ENCODE data around the gene RPRD2. TPM values are rescaled to one million over a fixed set of nuclear protein-coding genes. Genes with fewer than 3 reads are reported as not detected.

The RPRD2 gene
- total RNA-seq, 1 donor from 2014 or later, result 12.5 TPM

DNA sequence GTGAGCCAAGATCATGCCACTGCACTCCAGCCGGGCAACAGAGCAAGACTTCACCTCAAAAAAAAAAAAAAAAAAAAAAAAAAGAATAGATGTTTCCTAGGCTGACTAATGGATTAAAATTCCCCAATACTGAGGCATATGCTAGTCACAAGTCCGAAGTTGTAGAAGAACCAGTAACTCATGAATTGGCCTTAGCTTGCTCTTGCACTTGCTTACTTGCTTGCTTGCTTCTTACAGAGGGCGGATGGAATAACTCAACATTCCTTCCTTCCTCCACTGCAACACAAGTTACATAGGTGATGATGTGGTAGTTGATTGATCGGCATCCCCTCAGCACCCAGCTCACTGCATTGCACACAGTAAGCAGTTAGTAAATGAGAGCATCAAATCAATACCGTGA is 120.5 kb downstream of the RPRD2 start:
- H3K27me3 ChIP-seq (ENCODE audit: control insufficient read depth, insufficient read depth, low read length), result no peaks in the 10 kb centered on the region
- no peak overlapping the region for H3K4me3 ChIP-seq (ENCODE audit: low read depth, low read length)
- no peak for DNase-seq (ENCODE audit: low read depth)
- H3K36me3 ChIP-seq (ENCODE audit: control insufficient read depth, insufficient read depth, low read length), result no peaks in the 10 kb centered on the region
- TF ChIP-seq, protein P1, sequence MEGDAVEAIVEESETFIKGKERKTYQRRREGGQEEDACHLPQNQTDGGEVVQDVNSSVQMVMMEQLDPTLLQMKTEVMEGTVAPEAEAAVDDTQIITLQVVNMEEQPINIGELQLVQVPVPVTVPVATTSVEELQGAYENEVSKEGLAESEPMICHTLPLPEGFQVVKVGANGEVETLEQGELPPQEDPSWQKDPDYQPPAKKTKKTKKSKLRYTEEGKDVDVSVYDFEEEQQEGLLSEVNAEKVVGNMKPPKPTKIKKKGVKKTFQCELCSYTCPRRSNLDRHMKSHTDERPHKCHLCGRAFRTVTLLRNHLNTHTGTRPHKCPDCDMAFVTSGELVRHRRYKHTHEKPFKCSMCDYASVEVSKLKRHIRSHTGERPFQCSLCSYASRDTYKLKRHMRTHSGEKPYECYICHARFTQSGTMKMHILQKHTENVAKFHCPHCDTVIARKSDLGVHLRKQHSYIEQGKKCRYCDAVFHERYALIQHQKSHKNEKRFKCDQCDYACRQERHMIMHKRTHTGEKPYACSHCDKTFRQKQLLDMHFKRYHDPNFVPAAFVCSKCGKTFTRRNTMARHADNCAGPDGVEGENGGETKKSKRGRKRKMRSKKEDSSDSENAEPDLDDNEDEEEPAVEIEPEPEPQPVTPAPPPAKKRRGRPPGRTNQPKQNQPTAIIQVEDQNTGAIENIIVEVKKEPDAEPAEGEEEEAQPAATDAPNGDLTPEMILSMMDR (IDR thresholded peaks at IDR 0.05; ENCODE audit: insufficient read depth, low read length, poor library complexity, severe bottlenecking), result no peak

GRCh38 chr1:150484861-150485260 is 120.9 kb downstream of the RPRD2 start:
- H3K4me3 ChIP-seq (ENCODE audit: low read depth, low read length), result no peak overlapping the region
- H3K36me3 ChIP-seq (ENCODE audit: control insufficient read depth, insufficient read depth, low read length), result no peaks in the 10 kb centered on the region
- H3K27me3 ChIP-seq (ENCODE audit: control insufficient read depth, insufficient read depth, low read length), result no peaks in the 10 kb centered on the region
- no peak for DNase-seq (ENCODE audit: low read depth)
- TF ChIP-seq, protein P1 (IDR thresholded peaks at IDR 0.05; ENCODE audit: insufficient read depth, low read length, poor library complexity, severe bottlenecking), result peak; percentile 29

- H3K4me3 ChIP-seq (ENCODE audit: low read depth, low read length), result peak within 1 kb of the TSS; percentile 57
Measured at GRCh38 chr1:150486966-150487762, 123.2 kb downstream of the RPRD2 start, which contains the start of gene TARS2. Gene TARS2 (plus strand): TSS chr1:150487419. CDS start chr1:150487451, 32 bp downstream.

DNA sequence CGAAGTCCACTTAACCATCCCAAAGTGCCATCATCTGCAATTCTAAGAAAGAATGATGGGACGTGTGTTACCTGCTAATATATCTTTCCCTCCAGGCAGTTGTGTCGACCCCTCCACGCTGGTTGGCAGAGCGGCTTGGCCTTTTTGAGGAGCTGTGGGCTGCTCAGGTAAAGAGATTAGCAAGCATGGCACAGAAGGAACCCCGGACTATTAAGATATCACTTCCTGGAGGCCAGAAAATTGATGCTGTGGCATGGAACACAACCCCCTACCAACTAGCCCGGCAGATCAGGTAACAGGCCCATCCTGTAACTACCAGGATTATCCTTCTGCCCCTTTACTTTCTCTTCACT is 123.8 kb downstream of the RPRD2 start:
- Histone ChIP-seq H3K36me3 (ENCODE audit: control insufficient read depth, insufficient read depth, low read length) (no peaks in the 10 kb centered on the region), H3K27me3 (ENCODE audit: control insufficient read depth, insufficient read depth, low read length) (no peaks in the 10 kb centered on the region), H3K4me3 (ENCODE audit: low read depth, low read length) (peak overlapping the region; percentile 57)
- TF ChIP-seq, protein P1 (IDR thresholded peaks at IDR 0.05; ENCODE audit: insufficient read depth, low read length, poor library complexity, severe bottlenecking), result no peak
- DNase-seq (ENCODE audit: low read depth), result no peak

More at GRCh38 chr1:150486966-150487762, 123.2 kb downstream of the RPRD2 start, which contains the start of gene TARS2:
- H3K36me3 ChIP-seq (ENCODE audit: control insufficient read depth, insufficient read depth, low read length), result no peaks in the 10 kb centered on the region
- no peaks in the 10 kb centered on the region for H3K27me3 ChIP-seq (ENCODE audit: control insufficient read depth, insufficient read depth, low read length)
- peak; percentile 91 for DNase-seq (ENCODE audit: low read depth)
- TF ChIP-seq, protein P1 (IDR thresholded peaks at IDR 0.05; ENCODE audit: insufficient read depth, low read length, poor library complexity, severe bottlenecking), result no peak

DNA sequence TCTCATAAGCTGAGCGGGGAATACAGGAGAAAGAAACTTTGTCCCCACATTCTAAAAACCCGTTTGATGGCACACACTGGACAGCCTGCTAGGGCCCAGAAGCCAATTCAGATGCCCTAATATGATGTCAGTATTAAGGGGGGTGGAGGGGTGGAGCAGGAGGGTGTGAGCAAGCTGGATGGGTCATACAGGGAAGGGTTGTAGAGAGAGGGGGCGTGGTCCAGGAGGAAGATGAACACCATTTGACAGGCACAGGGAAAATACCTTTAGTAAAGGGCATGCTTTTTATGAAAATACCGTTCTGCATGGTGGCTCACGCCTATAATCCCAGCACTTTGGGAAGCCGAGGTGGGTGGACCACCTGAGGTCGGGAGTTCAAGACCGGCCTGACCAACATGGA is 129.2 kb downstream of the RPRD2 start:
- TF ChIP-seq, protein P1 (IDR thresholded peaks at IDR 0.05; ENCODE audit: insufficient read depth, low read length, poor library complexity, severe bottlenecking), result no peak
- no peak for DNase-seq (ENCODE audit: low read depth)
- Histone ChIP-seq H3K36me3 (ENCODE audit: control insufficient read depth, insufficient read depth, low read length) (no peaks in the 10 kb centered on the region), H3K4me3 (ENCODE audit: low read depth, low read length) (no peak overlapping the region), H3K27me3 (ENCODE audit: control insufficient read depth, insufficient read depth, low read length) (no peaks in the 10 kb centered on the region)
